Central memory CD8-positive, alpha-beta T cell (primary cell): ENCODE data around the gene C11orf52.
A peak's percentile ranks its signal among the peaks of the same experiment; 100 is the strongest.

Source experiments
- ATAC-seq: fragments of 150-1000 bp; cut with Tn5 transposase; replicated peaks from 2 replicates; pipeline ENCODE4 v1.10.0; 2022; ENCODE audit warnings: mild to moderate bottlenecking, moderate FRiP score, moderate number of reproducible peaks; ENCODE audit not compliant: poor library complexity, severe bottlenecking; ENCODE audit errors: extremely low read depth
- DNase-seq, 2 donors: peaks; one replicate each; pipeline ENCODE4 v3.0.0; 2021; ENCODE audit warnings: low spot score in 2 of 2
- H3K27ac Mint-ChIP-seq: one replicate; pipeline ENCODE4 v1.8.0; 2022; ENCODE audit warnings: low read depth, mild to moderate bottlenecking, moderate library complexity, mixed read lengths
- H3K27me3 Mint-ChIP-seq: one replicate; pipeline ENCODE4 v1.8.0; 2022; ENCODE audit warnings: mixed read lengths
- H3K36me3 Mint-ChIP-seq: one replicate; pipeline ENCODE4 v1.8.0; 2022; ENCODE audit warnings: mild to moderate bottlenecking, moderate library complexity, mixed read lengths; ENCODE audit not compliant: insufficient read depth
- H3K4me1 Mint-ChIP-seq: one replicate; pipeline ENCODE4 v1.8.0; 2022; ENCODE audit warnings: mixed read lengths
- H3K4me3 Mint-ChIP-seq: one replicate; pipeline ENCODE4 v1.8.0; 2022; ENCODE audit warnings: mild to moderate bottlenecking, moderate library complexity, mixed read lengths
- H3K9me3 Mint-ChIP-seq: one replicate; pipeline ENCODE4 v1.8.0; 2022; ENCODE audit warnings: mixed read lengths

The C11orf52 gene

GRCh38 chr11:111935317-111936039, 16.8 kb downstream of the C11orf52 start:
- ATAC-seq = no peak
- H3K4me3 Mint-ChIP-seq = no peak overlapping the region
- no peaks in the 10 kb centered on the region for H3K9me3 Mint-ChIP-seq
- H3K4me1 Mint-ChIP-seq = peaks cover 34% of the 10 kb centered on the region
- H3K36me3 Mint-ChIP-seq = peaks cover 7% of the 10 kb centered on the region
- H3K27me3 Mint-ChIP-seq = no peaks in the 10 kb centered on the region
- H3K27ac Mint-ChIP-seq = no peak overlapping the region
- no peak for DNase-seq

GRCh38 chr11:111936040-111936540, 17.4 kb downstream of the C11orf52 start:
- H3K9me3 Mint-ChIP-seq = no peaks in the 10 kb centered on the region
- DNase-seq (no peak), ATAC-seq (no peak)
- no peaks in the 10 kb centered on the region for H3K27me3 Mint-ChIP-seq
- H3K4me3 Mint-ChIP-seq = peak overlapping the region; percentile 85
- H3K36me3 Mint-ChIP-seq = peaks cover 7% of the 10 kb centered on the region
- H3K4me1 Mint-ChIP-seq = peaks cover 34% of the 10 kb centered on the region
- peak overlapping the region; percentile 83 for H3K27ac Mint-ChIP-seq

- DNase-seq = no peak
- H3K36me3 Mint-ChIP-seq = peaks cover 7% of the 10 kb centered on the region
- ATAC-seq = no peak
- H3K9me3 Mint-ChIP-seq = no peaks in the 10 kb centered on the region
- H3K4me1 Mint-ChIP-seq = peaks cover 34% of the 10 kb centered on the region
- H3K27ac Mint-ChIP-seq = no peak overlapping the region
- H3K27me3 Mint-ChIP-seq = no peaks in the 10 kb centered on the region
- H3K4me3 Mint-ChIP-seq = peak overlapping the region; percentile 85
These were observed 18.7 kb downstream of the C11orf52 start for GRCh38 chr11:111937461-111937769.

DNA sequence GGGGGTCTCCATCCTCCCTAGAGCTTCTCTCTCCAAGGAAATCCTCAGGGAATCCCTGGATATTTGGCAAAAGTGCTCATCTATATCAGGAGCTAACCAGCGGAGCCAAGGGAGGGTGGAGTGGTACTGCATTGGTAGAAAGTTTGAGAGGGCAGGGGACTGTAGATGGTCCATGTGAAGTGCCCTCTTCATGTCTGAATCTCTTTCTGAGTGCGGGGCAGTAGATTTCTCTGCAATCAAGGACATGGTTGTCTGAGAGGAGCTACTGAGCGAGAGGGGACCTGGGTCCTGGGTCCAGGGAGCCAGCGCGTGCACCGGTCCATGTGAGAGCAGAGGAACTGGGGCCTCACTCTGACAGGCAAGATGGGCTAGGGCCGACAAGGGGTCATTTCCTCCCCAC, 19.1 kb downstream of the C11orf52 start:
- DNase-seq = no peak

GRCh38 chr11:111938687-111939160, 20.0 kb downstream of the C11orf52 start:
- no peak for DNase-seq

More for the DNA sequence above, 19.1 kb downstream of the C11orf52 start:
- Mint-ChIP-seq H3K27ac (peak overlapping the region; percentile 39), H3K4me3 (peak overlapping the region; percentile 85), H3K4me1 (peaks cover 29% of the 10 kb centered on the region), H3K36me3 (peaks cover 7% of the 10 kb centered on the region), H3K27me3 (no peaks in the 10 kb centered on the region), H3K9me3 (no peaks in the 10 kb centered on the region)
- ATAC-seq = no peak

GRCh38 chr11:111939836-111940604, 21.3 kb downstream of the C11orf52 start:
- Mint-ChIP-seq H3K4me1 (peaks cover 29% of the 10 kb centered on the region), H3K36me3 (peaks cover 7% of the 10 kb centered on the region), H3K4me3 (no peak overlapping the region), H3K27ac (no peak overlapping the region), H3K9me3 (no peaks in the 10 kb centered on the region), H3K27me3 (no peaks in the 10 kb centered on the region)
- DNase-seq (no peak), ATAC-seq (no peak)

More at GRCh38 chr11:111938687-111939160, 20.0 kb downstream of the C11orf52 start:
- H3K27ac Mint-ChIP-seq = peak overlapping the region; percentile 39
- H3K4me1 Mint-ChIP-seq = peaks cover 29% of the 10 kb centered on the region
- ATAC-seq = peak; percentile 50
- H3K4me3 Mint-ChIP-seq = peak overlapping the region; percentile 85
- H3K27me3 Mint-ChIP-seq = no peaks in the 10 kb centered on the region
- peaks cover 7% of the 10 kb centered on the region for H3K36me3 Mint-ChIP-seq
- no peaks in the 10 kb centered on the region for H3K9me3 Mint-ChIP-seq

GRCh38 chr11:111941963-111942362, 23.2 kb downstream of the C11orf52 start:
- H3K4me3 Mint-ChIP-seq = no peak overlapping the region
- H3K27me3 Mint-ChIP-seq = no peaks in the 10 kb centered on the region
- H3K27ac Mint-ChIP-seq = no peak overlapping the region
- peaks cover 23% of the 10 kb centered on the region for H3K4me1 Mint-ChIP-seq
- DNase-seq (no peak), ATAC-seq (no peak)
- no peaks in the 10 kb centered on the region for H3K9me3 Mint-ChIP-seq
- H3K36me3 Mint-ChIP-seq = peaks cover 2% of the 10 kb centered on the region

GRCh38 chr11:111942829-111943228, 24.1 kb downstream of the C11orf52 start:
- Mint-ChIP-seq H3K4me1 (peaks cover 18% of the 10 kb centered on the region), H3K27ac (no peak overlapping the region), H3K36me3 (no peaks in the 10 kb centered on the region), H3K27me3 (no peaks in the 10 kb centered on the region), H3K9me3 (no peaks in the 10 kb centered on the region), H3K4me3 (no peak overlapping the region)
- ATAC-seq (no peak), DNase-seq (no peak)

DNA sequence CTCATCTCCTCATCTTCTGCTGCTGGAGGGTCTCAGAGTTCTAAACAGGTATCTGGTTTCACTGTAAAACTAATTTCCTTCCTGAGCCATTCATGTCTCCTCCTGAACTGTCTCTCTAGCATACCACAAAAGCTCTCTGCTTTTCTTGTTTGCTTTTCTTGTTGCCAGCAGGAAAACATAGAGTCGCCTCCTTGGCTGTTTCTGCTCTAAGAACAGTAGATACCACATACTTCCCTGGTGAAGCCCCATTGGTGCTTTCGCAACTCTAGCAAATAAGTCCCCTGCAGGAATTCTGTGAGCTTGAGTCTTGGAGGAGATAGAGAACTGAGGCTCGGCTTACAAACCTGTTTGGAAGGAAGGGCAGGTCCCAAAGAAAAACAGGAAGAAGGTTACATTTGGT, 25.4 kb downstream of the C11orf52 start:
- no peaks in the 10 kb centered on the region for H3K36me3 Mint-ChIP-seq
- no peak overlapping the region for H3K4me3 Mint-ChIP-seq
- peaks cover 4% of the 10 kb centered on the region for H3K4me1 Mint-ChIP-seq
- no peaks in the 10 kb centered on the region for H3K27me3 Mint-ChIP-seq
- H3K9me3 Mint-ChIP-seq = no peaks in the 10 kb centered on the region
- DNase-seq (no peak), ATAC-seq (no peak)
- peak overlapping the region; percentile 23 for H3K27ac Mint-ChIP-seq

GRCh38 chr11:111944651-111945051, 25.9 kb downstream of the C11orf52 start:
- Mint-ChIP-seq H3K9me3 (no peaks in the 10 kb centered on the region), H3K36me3 (no peaks in the 10 kb centered on the region), H3K4me1 (no peaks in the 10 kb centered on the region), H3K27me3 (no peaks in the 10 kb centered on the region), H3K4me3 (no peak overlapping the region), H3K27ac (no peak overlapping the region)
- ATAC-seq (no peak), DNase-seq (no peak)

- H3K27me3 Mint-ChIP-seq = no peaks in the 10 kb centered on the region
- no peaks in the 10 kb centered on the region for H3K4me1 Mint-ChIP-seq
- no peak overlapping the region for H3K4me3 Mint-ChIP-seq
- DNase-seq (no peak), ATAC-seq (no peak)
- H3K27ac Mint-ChIP-seq = no peak overlapping the region
- H3K36me3 Mint-ChIP-seq = no peaks in the 10 kb centered on the region
- no peaks in the 10 kb centered on the region for H3K9me3 Mint-ChIP-seq
These were observed 26.5 kb downstream of the C11orf52 start for GRCh38 chr11:111945198-111945597.

- no peak overlapping the region for H3K4me3 Mint-ChIP-seq
- ATAC-seq (no peak), DNase-seq (no peak)
- H3K9me3 Mint-ChIP-seq = no peaks in the 10 kb centered on the region
- no peaks in the 10 kb centered on the region for H3K36me3 Mint-ChIP-seq
- H3K4me1 Mint-ChIP-seq = no peaks in the 10 kb centered on the region
- no peak overlapping the region for H3K27ac Mint-ChIP-seq
- H3K27me3 Mint-ChIP-seq = no peaks in the 10 kb centered on the region
These were observed 27.8 kb downstream of the C11orf52 start for GRCh38 chr11:111946499-111946898.

DNA sequence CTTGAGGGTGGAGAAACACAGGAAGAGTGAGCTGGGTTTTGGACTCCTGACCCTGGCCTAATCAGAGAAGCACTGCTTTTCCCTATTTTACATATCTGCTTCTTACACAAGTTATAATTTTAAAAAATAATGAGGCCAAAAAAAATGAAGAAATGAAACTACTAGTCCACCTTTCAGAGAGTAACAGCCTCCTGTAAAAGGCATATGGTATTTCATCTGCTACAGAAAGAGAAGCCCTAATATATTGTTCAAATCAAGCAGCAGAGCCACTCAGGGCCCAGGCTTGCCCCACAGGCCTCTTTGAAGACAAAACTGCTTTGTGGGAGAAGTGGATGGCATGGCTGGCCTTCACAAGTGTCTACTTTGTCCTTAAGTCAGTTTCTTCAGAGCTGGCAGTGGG, 28.4 kb downstream of the C11orf52 start:
- DNase-seq (no peak), ATAC-seq (no peak)
- no peaks in the 10 kb centered on the region for H3K36me3 Mint-ChIP-seq
- no peaks in the 10 kb centered on the region for H3K27me3 Mint-ChIP-seq
- no peak overlapping the region for H3K27ac Mint-ChIP-seq
- no peaks in the 10 kb centered on the region for H3K9me3 Mint-ChIP-seq
- no peaks in the 10 kb centered on the region for H3K4me1 Mint-ChIP-seq
- H3K4me3 Mint-ChIP-seq = no peak overlapping the region
